ENCODE measurements around the gene CST9. TPM values are rescaled to one million over a fixed set of nuclear protein-coding genes. Genes with fewer than 3 reads are reported as not detected.

Gene CST9
- total and polyA plus RNA-seq, 9 of the 15 experiments (the other 6 are each of a cell fraction or from before 2014, with no cell fraction given): not detected

GRCh38 chr20:23602241-23602640 is 3.5 kb downstream of the CST9 start (continued):
- TF ChIP-seq, protein P1, sequence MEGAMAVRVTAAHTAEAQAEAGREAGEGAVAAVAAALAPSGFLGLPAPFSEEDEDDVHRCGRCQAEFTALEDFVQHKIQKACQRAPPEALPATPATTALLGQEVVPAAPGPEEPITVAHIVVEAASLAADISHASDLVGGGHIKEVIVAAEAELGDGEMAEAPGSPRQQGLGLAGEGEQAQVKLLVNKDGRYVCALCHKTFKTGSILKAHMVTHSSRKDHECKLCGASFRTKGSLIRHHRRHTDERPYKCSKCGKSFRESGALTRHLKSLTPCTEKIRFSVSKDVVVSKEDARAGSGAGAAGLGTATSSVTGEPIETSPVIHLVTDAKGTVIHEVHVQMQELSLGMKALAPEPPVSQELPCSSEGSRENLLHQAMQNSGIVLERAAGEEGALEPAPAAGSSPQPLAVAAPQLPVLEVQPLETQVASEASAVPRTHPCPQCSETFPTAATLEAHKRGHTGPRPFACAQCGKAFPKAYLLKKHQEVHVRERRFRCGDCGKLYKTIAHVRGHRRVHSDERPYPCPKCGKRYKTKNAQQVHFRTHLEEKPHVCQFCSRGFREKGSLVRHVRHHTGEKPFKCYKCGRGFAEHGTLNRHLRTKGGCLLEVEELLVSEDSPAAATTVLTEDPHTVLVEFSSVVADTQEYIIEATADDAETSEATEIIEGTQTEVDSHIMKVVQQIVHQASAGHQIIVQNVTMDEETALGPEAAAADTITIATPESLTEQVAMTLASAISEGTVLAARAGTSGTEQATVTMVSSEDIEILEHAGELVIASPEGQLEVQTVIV (CRISPR knock-in tag; IDR thresholded peaks at IDR 0.05; ENCODE audit: borderline replicate concordance): no peak
- TF ChIP-seq ZNF316 (IDR thresholded peaks at IDR 0.05) (no peak), NR3C1 (CRISPR knock-in tag; IDR thresholded peaks at IDR 0.05) (no peak), SMAD1 (IDR thresholded peaks at IDR 0.05; ENCODE audit: low read depth, low read length, partially characterized antibody) (no peak), IRF9 (tag; IDR thresholded peaks at IDR 0.05) (no peak), ZNF518B (CRISPR knock-in tag; IDR thresholded peaks at IDR 0.05) (no peak), SMAD3 (CRISPR knock-in tag; conservative IDR thresholded peaks at IDR 0.05) (no peak), FIP1L1 (IDR thresholded peaks at IDR 0.05; ENCODE audit: low read depth, low read length, poor library complexity, severe bottlenecking) (no peak), HMG20B (CRISPR knock-in tag; IDR thresholded peaks at IDR 0.05) (no peak)
